Left forelimb (tissue), 1 donor: Measurements from ENCODE around the gene PPEF2.
"Not testable (repeated sequence)": the region's sequence is repeated elsewhere in the genome, so short reads cannot be mapped to it uniquely, and the experiment has no call there.

Experiments
- DNase-seq: peaks from one replicate; pipeline ENCODE4 v3.0.0-alpha.2; 2018; ENCODE audit warnings: low spot score

Gene PPEF2

DNA sequence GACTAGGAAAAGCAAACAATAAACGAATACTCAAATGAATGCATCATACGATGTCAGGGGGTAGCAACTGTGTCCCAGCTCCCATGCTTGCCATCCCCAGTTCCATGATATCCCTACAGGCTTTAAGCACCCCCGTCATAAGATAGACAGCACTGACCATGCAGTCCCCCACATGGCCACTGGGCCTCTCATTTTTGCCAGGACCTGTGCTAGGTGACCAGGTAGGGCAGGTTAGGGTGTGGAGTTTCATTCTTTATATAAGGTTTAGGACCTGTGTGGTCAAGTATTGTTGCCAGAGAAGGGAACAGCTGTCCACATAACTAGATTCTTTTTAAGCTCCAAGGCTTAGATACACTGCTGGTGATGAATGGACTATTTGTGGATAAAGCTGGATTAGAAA, 9.7 kb downstream of the PPEF2 start:
- no peak for DNase-seq

DNA sequence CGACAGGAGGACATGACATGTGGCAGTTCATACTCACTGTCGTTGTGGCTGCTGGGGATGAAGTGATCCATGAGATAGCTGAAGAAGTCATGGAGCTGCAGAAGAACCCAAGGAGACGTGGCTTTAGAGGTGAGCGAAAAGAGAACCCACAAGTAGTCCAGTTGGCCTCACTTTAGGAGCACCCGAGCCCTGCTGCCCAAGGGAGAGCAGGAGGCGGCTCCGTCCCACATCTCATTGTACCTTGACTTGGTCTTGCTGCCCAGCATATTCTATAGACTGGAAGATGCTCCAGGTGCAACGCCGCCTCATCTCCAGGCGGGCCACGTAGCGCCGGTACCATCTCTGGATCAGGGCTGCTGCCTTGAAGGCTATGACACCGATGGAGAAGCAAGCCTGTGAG, 10.6 kb downstream of the PPEF2 start:
- no peak for DNase-seq

GRCh38 chr4:75889537-75890199, 12.6 kb downstream of the PPEF2 start:
- DNase-seq = no peak

DNA sequence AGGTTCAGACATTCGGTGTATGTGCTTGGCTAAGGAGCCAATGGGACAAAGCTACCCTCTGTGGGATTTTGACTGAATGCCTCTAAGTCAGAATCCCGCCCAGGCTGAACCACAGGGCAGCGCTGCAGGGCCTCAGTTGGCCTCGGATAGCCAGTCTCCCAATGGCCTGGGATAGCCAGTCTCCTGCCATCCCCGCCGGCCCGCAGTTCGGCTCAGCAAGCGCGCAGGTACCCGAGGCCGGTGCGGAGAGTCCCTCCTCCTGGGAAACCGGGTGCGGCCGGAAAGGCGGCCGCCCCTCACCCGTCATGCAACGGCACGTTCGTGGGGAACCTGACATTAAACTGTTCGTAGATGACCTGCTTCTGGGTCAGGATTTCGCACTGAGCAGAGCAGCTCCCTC, 16.1 kb downstream of the PPEF2 start:
- DNase-seq = no peak

GRCh38 chr4:75881476-75881875, 20.8 kb downstream of the PPEF2 start:
- DNase-seq = no peak

- DNase-seq = no peak
Observed at GRCh38 chr4:75880278-75880677, 22.0 kb downstream of the PPEF2 start.

- DNase-seq = no peak
Observed at GRCh38 chr4:75878246-75878756, 24.0 kb downstream of the PPEF2 start.

- no peak for DNase-seq
Observed at GRCh38 chr4:75876218-75876617, 26.0 kb downstream of the PPEF2 start.

- no peak for DNase-seq
Observed at GRCh38 chr4:75869100-75869499, 33.2 kb downstream of the PPEF2 start.

DNA sequence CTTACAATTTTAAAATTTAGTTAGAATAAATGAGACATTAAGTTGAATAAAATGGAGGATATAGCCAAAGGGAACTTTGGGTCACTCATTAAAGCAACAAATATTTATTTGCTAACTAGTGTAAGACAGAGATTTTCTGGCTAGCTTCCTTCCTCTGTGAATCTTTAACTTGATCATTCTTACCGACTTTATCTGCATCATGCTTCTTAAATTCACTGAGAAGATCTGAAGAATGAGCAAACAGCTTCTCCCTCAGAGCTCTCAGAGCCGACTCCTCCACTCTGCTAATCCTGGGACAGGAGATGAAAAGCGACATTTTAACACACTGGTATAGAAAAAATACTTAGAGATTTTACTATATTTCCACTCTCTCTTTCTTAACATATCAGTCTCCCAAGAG, 35.1 kb downstream of the PPEF2 start:
- no peak for DNase-seq

GRCh38 chr4:75860606-75861005, 41.6 kb downstream of the PPEF2 start:
- no peak for DNase-seq

DNA sequence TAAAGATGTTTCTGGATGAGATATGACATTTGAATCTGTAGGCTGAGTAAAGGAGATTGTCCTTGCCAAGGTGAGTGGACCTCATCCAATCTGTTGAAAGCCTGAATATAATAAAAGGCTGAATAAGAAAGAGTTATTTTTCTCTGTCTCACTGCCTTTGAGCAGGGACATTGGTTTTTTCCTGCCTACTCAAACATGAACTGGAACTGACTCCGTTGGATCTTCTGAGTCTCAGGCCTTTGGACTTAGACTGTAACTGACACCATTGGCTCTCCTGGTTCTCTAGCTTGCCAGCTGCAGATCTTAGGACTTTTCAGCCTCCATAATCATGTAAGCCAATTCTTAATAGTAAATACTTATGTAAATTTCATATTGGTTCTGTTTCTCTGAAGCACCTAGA, 43.5 kb downstream of the PPEF2 start:
- no peak for DNase-seq

DNA sequence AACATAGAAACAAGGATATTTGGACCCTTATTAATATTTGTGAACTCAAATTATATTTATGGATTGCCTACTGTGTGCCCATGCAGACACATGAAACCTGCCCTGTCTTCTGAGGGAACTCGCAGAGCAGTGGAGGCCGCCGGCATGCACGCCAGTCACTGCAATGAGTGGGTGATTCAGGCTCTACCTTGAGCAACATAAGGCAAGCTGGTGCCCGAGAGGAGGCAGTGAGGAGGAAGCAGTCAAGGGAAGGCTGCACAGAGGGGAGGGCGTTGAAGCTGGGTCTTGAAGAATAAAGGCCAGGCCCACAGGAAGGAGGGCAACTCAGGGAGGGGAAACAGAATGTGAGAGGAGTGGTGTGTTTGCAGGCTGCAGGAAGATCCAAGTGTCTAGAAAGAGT, 52.8 kb downstream of the PPEF2 start:
- DNase-seq = no peak

GRCh38 chr4:75848891-75849290, 53.4 kb downstream of the PPEF2 start:
- DNase-seq = no peak

GRCh38 chr4:75848171-75848760, 54.0 kb downstream of the PPEF2 start:
- DNase-seq = not testable (repeated sequence)

GRCh38 chr4:75845992-75846391, 56.3 kb downstream of the PPEF2 start:
- no peak for DNase-seq

DNA sequence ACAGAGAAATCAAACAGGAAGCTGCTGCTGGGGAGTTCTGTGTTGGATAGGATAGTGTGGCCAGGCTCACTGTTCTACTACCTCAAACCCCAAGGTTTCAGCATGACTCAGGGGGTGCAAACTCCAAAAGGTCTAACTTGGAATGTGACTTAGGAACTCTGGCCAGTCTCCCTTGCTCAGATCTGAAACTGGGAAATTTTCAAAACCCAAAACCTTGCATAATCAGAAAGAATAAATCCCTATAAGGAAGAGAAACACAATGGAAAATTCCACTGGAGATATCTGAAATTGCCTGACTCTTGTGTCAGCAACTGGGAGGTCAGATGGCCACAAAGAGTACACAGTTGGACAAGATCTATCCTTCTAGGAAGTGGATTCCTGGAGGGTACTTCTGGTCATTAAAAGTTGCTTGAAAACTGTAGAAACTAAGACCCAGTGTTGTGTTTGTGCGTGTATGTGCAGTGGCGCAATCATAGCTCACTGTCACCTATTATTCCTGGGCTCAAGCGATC, 58.0 kb downstream of the PPEF2 start:
- DNase-seq = no peak

DNA sequence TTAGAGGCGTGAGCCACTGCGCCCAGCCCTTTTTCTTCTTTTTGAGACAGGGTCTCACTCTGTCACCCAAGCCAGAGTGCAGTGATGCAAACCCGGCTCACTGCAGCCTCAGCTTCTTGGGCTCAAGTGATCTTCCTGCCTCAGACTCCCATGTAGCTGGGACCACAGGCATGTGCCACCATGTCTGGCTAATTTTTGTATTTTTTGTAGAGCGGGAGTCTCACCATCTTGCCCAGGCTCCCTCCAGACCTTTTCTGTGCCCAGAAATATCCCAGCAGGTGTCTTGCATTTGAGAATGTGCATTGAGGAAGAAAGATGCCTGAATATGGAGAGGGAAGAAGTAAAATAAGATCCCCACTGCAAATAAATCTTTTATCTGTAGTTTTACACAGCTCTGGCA, 58.7 kb downstream of the PPEF2 start:
- no peak for DNase-seq

DNA sequence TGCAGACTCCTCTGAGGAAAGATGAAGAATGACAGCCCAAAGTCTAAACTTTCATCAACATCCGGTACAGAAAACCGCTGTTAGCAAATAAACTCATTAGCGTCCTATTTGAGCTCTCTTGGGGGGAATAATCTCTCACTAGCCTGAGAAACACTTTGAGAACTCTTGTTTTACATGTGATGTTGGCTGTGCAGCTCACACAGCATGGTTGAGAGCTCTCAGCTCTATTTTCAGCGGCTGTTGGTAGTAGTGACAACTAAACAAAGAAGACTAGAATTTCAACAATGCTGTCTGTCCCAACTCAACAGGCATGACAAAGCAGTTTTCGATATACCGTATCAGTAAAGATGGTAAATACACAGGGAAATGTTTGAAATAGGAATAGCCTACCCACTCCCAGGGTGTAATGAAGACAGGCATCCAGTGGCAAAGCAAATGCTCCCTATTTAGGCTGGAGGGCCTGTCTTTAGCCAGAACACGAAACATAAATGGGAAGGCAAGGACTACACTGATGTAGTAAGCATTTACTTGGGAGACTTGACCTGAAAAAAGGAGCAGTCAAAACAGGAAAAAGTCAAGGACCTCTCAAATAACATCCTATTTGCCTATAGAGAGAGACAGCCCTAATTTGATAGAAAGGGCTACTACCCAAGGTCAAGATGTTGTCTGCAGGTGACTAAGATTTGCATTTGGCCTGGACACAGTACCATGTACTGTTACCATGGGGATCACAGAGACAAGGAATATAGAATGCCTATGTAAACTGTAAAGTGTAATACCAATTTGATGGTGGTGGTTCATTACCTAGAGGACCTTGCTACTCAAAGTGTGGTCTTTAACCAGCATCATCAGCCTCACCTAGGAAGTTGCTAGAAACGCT, 60.4 kb downstream of the PPEF2 start:
- no peak for DNase-seq

DNA sequence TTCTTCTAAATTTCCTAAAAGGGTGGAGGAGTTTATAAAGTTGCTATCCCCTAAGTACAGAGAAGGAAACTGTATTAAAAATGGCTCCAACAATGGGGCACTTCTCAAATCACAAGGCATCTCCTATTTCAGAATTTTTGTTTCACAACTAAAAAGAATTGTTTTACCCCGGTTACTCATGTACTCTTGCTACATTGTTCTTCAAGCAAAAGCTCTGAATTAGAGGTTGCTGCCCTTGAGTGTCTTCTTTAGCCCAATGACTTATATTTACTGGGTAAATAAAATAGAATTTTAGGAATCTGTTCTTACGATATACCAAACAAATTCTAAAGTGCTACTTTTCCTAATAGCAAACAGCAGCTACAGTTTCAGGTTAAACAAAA, 67.5 kb downstream of the PPEF2 start:
- no peak for DNase-seq

- no peak for DNase-seq
Observed at GRCh38 chr4:75834095-75834771, 68.0 kb downstream of the PPEF2 start.

- no peak for DNase-seq
Observed at GRCh38 chr4:75831856-75832405, 70.3 kb downstream of the PPEF2 start.
